K562 (cell line): ENCODE measurements around the gene ASCL3. TPM values are rescaled to one million over a fixed set of nuclear protein-coding genes. Genes with fewer than 3 reads are reported as not detected.

Source experiments
- DNMT1 ChIP-seq: fragments of 450-650 bp; IDR thresholded peaks from 2 replicates; pipeline ENCODE4 v1.6.1; 2016; ENCODE audit warnings: antibody characterized with exemption, mild to moderate bottlenecking
- E2F3 ChIP-seq: fragments of 250-450 bp; sonication (Bioruptor Pico); IDR thresholded peaks from 2 replicates; pipeline ENCODE4 v1.4.0; 2020; ENCODE audit warnings: mild to moderate bottlenecking
- ETV6 ChIP-seq, 3 experiments: fragments of 150-350 bp in 1 of 3; sonication (generic) in 1 of 3; formaldehyde crosslinking in 1 of 3; IDR thresholded peaks; 2 replicates each; pipeline versions ENCODE4 v1.6.1 to v1.8.0; 2014 to 2022; ENCODE audit warnings: borderline replicate concordance in 2 of 3, low read depth in 2 of 3, antibody characterized with exemption in 1 of 3, low read length in 1 of 3, mild to moderate bottlenecking in 1 of 3, missing genetic modification reagents in 1 of 3
- KDM1A ChIP-seq, 2 experiments: fragments of 450-650 bp; IDR thresholded peaks; 2 replicates each; pipeline ENCODE4 v1.6.1; 2016; ENCODE audit warnings: mild to moderate bottlenecking in 2 of 2
- MTA2 ChIP-seq: fragments of 450-650 bp; IDR thresholded peaks from 2 replicates; pipeline ENCODE4 v1.6.1; 2016; ENCODE audit warnings: low read depth
- POU5F1 ChIP-seq: fragments of 150-350 bp; IDR thresholded peaks from 2 replicates; pipeline ENCODE4 v1.6.1; 2014; ENCODE audit warnings: borderline replicate concordance, low read length, low read depth, mild to moderate bottlenecking; ENCODE audit not compliant: partially characterized antibody
- SAP30 ChIP-seq: fragments of 200-600 bp; sonication (generic); IDR thresholded peaks from 2 replicates; pipeline ENCODE4 v1.6.1; 2012; ENCODE audit warnings: borderline replicate concordance, low read depth, mild to moderate bottlenecking, moderate library complexity, low read length, control low read depth, inconsistent platforms; ENCODE audit not compliant: insufficient read depth, poor library complexity, severe bottlenecking
- SMARCB1 ChIP-seq: IDR thresholded peaks from 2 replicates; pipeline ENCODE4 v1.6.1; 2011; ENCODE audit warnings: improper control_type of control experiment, low read depth; ENCODE audit not compliant: insufficient read length
- TRIM25 ChIP-seq: fragments of 450-650 bp; IDR thresholded peaks from 2 replicates; pipeline ENCODE4 v1.7.0; 2016; ENCODE audit warnings: borderline replicate concordance
- U2AF1 ChIP-seq: fragments of 200-400 bp; formaldehyde crosslinking; optimal IDR thresholded peaks from 2 replicates; pipeline ENCODE3; 2017; ENCODE audit warnings: mild to moderate bottlenecking, low read depth, low read length, moderate library complexity
- ZC3H4 ChIP-seq: sonication (generic); formaldehyde crosslinking; IDR thresholded peaks from 2 replicates; pipeline ENCODE4 v1.9.0; 2021; ENCODE audit warnings: missing genetic modification reagents, borderline replicate concordance
- ZNF133 ChIP-seq: fragments of 250-450 bp; sonication (Bioruptor Pico); IDR thresholded peaks from 2 replicates; pipeline ENCODE4 v1.4.0; 2020; ENCODE audit warnings: mild to moderate bottlenecking
- ZNF165 ChIP-seq: fragments of 250-450 bp; sonication (Bioruptor Pico); IDR thresholded peaks from 2 replicates; pipeline ENCODE4 v1.4.0; 2020; ENCODE audit warnings: borderline replicate concordance
- ZNF184 ChIP-seq: sonication (generic); formaldehyde crosslinking; IDR thresholded peaks from 2 replicates; pipeline ENCODE4 v1.5.0; 2020; ENCODE audit warnings: missing genetic modification reagents
- ZNF551 ChIP-seq: fragments of 250-450 bp; sonication (Bioruptor Pico); IDR thresholded peaks from 2 replicates; pipeline ENCODE4 v1.5.0; 2021; ENCODE audit warnings: mild to moderate bottlenecking, moderate library complexity
- ZZZ3 ChIP-seq: fragments of 450-650 bp; IDR thresholded peaks from 2 replicates; pipeline ENCODE4 v1.6.1; 2016; ENCODE audit warnings: antibody characterized with exemption, mild to moderate bottlenecking, moderate library complexity
- polyA plus RNA-seq, 8 experiments: library from polyadenylated mRNA; depleted of rRNA in 4 of 8; stranded (reverse) in 5 of 8; unstranded in 3 of 8; fragments of >200 nt; fragmentation: Nextera tagmentation in 2 of 8; fragmentation: Illumina TruSeq in 1 of 8; extraction: Ambion mirVana in 2 of 8; extraction: Trizol in 1 of 8; gene quantifications; 2 replicates each; pipeline versions ENCODE4 v1.2.1 to v1.2.3, GENCODE V29; 2011 to 2014; ENCODE audit warnings: inconsistent platforms in 1 of 8, missing spikeins in 1 of 8
- total RNA-seq, 7 experiments: library from RNA; depleted of rRNA in 6 of 7; stranded (reverse); fragments of >200 nt in 6 of 7; fragmentation: Illumina TruSeq in 2 of 7; extraction: Trizol in 2 of 7; gene quantifications; 2 replicates each; pipeline versions ENCODE4 v1.2.1 to v1.2.3, GENCODE V29; 2011 to 2021; ENCODE audit warnings: low replicate concordance in 1 of 7
- TF ChIP-seq, protein P1 (sequence below): sonication (generic); formaldehyde crosslinking; IDR thresholded peaks from 2 replicates; pipeline ENCODE4 v1.8.1; 2023; ENCODE audit warnings: mild to moderate bottlenecking, missing genetic modification reagents
- TF ChIP-seq, protein P2 (sequence below): IDR thresholded peaks from 2 replicates; pipeline ENCODE4 v1.6.1; 2011; ENCODE audit warnings: borderline replicate concordance, low read depth, mild to moderate bottlenecking, moderate library complexity, low read length; ENCODE audit not compliant: insufficient read depth, poor library complexity, severe bottlenecking
- TF ChIP-seq, protein P3 (sequence below): fragments of 250-450 bp; sonication (Bioruptor Pico); IDR thresholded peaks from 2 replicates; pipeline ENCODE4 v1.9.0; 2021; ENCODE audit warnings: mild to moderate bottlenecking, inconsistent platforms

The ASCL3 gene
- total and polyA plus RNA-seq, 9 of the 15 experiments (the other 6 are each of a cell fraction or from before 2014, with no cell fraction given): not detected

GRCh38 chr11:8911029-8911823 lies 31.6 kb downstream of the ASCL3 start, which contains the start of gene AKIP1 (continued):
- TF ChIP-seq SAP30 (peak; percentile 62), ZZZ3 (no peak), ZC3H4 (CRISPR knock-in tag) (no peak), TRIM25 (no peak), U2AF1 (no peak), E2F3 (CRISPR knock-in tag) (0 out of 2 replicates have a peak, but pooled peaks have one; percentile 16), MTA2 (no peak), ZNF551 (no peak), ZNF165 (no peak; the same call in 1 of the 2 replicates), DNMT1 (no peak), ZNF184 (no peak), ETV6 (IDR thresholded peaks at IDR 0.05; ENCODE audit: borderline replicate concordance in 1 of 2, low read depth in 2 of 2, low read length in 1 of 2) (no peak), ETV6 (CRISPR knock-in tag; IDR thresholded peaks at IDR 0.05; ENCODE audit: borderline replicate concordance) (no peak), KDM1A (IDR thresholded peaks at IDR 0.05) (no peak), ZNF133 (no peak), SMARCB1 (no peak), POU5F1 (no peak)
- TF ChIP-seq, protein P1, sequence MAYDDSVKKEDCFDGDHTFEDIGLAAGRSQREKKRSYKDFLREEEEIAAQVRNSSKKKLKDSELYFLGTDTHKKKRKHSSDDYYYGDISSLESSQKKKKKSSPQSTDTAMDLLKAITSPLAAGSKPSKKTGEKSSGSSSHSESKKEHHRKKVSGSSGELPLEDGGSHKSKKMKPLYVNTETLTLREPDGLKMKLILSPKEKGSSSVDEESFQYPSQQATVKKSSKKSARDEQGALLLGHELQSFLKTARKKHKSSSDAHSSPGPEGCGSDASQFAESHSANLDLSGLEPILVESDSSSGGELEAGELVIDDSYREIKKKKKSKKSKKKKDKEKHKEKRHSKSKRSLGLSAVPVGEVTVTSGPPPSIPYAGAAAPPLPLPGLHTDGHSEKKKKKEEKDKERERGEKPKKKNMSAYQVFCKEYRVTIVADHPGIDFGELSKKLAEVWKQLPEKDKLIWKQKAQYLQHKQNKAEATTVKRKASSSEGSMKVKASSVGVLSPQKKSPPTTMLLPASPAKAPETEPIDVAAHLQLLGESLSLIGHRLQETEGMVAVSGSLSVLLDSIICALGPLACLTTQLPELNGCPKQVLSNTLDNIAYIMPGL (CRISPR knock-in tag): no peak
- TF ChIP-seq, protein P2, sequence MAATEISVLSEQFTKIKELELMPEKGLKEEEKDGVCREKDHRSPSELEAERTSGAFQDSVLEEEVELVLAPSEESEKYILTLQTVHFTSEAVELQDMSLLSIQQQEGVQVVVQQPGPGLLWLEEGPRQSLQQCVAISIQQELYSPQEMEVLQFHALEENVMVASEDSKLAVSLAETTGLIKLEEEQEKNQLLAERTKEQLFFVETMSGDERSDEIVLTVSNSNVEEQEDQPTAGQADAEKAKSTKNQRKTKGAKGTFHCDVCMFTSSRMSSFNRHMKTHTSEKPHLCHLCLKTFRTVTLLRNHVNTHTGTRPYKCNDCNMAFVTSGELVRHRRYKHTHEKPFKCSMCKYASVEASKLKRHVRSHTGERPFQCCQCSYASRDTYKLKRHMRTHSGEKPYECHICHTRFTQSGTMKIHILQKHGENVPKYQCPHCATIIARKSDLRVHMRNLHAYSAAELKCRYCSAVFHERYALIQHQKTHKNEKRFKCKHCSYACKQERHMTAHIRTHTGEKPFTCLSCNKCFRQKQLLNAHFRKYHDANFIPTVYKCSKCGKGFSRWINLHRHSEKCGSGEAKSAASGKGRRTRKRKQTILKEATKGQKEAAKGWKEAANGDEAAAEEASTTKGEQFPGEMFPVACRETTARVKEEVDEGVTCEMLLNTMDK: peak; percentile 11
- TF ChIP-seq, protein P3, sequence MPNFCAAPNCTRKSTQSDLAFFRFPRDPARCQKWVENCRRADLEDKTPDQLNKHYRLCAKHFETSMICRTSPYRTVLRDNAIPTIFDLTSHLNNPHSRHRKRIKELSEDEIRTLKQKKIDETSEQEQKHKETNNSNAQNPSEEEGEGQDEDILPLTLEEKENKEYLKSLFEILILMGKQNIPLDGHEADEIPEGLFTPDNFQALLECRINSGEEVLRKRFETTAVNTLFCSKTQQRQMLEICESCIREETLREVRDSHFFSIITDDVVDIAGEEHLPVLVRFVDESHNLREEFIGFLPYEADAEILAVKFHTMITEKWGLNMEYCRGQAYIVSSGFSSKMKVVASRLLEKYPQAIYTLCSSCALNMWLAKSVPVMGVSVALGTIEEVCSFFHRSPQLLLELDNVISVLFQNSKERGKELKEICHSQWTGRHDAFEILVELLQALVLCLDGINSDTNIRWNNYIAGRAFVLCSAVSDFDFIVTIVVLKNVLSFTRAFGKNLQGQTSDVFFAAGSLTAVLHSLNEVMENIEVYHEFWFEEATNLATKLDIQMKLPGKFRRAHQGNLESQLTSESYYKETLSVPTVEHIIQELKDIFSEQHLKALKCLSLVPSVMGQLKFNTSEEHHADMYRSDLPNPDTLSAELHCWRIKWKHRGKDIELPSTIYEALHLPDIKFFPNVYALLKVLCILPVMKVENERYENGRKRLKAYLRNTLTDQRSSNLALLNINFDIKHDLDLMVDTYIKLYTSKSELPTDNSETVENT (CRISPR knock-in tag): peak; percentile 36; the same call in 1 of the 2 replicates
